ENCODE results near the gene EFNA4. TPM values are rescaled to one million over a fixed set of nuclear protein-coding genes. Genes with fewer than 3 reads are reported as not detected.

Gene EFNA4, protein sequence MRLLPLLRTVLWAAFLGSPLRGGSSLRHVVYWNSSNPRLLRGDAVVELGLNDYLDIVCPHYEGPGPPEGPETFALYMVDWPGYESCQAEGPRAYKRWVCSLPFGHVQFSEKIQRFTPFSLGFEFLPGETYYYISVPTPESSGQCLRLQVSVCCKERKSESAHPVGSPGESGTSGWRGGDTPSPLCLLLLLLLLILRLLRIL
- 12.3 to 15.4 TPM (median 13.0 TPM) in 5 replicates for total RNA-seq (2022; extraction: Qiagen RNA extraction)

DNA sequence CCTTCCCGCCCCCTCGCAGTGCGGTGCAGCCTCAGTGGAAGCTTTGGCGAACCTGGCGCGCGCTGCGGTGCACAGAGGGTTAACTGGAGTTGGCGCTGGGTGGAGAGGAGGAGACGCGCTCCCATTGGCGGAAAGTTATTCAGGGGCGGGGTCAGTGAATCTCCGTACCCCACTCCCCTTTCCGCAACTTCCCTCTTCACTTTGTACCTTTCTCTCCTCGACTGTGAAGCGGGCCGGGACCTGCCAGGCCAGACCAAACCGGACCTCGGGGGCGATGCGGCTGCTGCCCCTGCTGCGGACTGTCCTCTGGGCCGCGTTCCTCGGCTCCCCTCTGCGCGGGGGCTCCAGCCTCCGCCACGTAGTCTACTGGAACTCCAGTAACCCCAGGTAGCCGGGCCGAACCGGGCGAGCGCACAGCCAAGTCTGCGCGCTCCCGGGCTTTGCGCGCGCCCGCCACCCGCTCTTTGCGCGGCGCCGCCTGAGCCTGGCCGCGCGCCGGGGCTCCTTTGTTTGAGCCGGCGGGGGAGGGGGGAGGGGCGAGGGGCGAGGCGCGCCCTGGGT lies at the start of gene EFNA4:
Gene EFNA4 (plus strand): TSS at position 191 of the 561 bp plus-strand sequence. CDS start 84 bp downstream, at position 275.

DNA sequence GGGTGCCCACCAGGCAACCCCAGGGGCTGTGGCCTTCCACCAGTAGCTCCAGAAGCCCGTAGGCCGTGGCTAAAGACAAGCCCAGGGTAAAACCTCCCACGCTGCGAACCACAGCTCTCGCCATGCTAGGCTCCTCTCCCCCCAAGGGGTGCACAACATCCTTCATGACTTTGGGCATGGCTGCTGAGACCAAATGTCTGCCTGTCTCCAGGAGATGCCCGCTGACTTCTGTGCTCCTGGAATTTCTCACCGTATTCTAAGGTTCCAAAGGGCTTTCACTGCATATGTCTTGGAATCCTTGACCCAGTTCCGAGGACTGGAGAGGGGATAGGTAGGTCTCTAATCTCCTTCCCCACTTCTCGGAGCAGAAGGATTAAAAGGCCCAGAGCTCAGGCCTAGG lies 30.0 kb upstream of the EFNA4 start, which contains the start of the genes DCST1 and DCST2:
Gene DCST1 (plus strand): TSS at position 301 of the 400 bp plus-strand sequence. CDS start 213 bp downstream, outside the sequence.
Gene DCST2 (minus strand): TSS at position 258 of the 400 bp plus-strand sequence. CDS start 80 bp downstream, at position 178.

DNA sequence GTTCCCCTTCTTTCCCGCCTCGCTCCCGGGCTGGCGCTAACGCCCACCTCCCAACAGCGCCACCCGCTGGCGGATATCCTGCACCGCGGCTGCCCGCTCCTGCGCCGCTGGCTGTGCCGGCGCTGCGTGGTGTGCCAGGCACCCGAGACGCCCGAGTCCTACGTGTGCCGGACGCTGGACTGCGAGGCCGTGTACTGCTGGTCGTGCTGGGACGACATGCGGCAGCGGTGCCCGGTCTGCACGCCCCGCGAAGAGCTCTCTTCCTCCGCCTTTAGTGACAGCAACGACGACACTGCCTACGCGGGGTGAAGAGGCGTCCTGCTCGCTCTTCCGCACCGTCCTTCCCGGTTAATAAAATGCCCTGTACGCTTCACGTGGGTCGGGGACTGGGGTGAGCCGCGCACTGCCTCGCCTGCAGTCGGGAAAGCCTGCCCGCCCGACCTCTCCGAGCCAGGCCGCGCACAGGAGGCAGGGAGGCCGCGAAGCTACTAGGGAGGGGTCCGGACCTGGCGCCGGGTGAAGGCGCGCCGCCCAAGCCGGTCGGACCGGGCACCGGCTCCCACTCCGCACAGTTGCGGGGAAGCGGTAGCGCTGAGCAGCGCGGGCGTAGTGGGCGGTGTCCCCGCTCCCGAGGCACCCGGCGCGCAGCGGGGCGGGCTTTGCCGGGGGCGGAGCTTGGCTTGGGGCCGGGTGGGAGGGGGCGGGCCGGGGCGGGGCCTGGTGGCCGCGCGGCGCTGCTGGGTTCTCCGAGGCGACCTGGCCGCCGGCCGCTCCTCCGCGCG lies 12.8 kb upstream of the EFNA4 start, which contains the start of gene ADAM15:
Gene ADAM15 (plus strand): TSS at position 757 of the 782 bp plus-strand sequence. CDS start 71 bp downstream, outside the sequence.

DNA sequence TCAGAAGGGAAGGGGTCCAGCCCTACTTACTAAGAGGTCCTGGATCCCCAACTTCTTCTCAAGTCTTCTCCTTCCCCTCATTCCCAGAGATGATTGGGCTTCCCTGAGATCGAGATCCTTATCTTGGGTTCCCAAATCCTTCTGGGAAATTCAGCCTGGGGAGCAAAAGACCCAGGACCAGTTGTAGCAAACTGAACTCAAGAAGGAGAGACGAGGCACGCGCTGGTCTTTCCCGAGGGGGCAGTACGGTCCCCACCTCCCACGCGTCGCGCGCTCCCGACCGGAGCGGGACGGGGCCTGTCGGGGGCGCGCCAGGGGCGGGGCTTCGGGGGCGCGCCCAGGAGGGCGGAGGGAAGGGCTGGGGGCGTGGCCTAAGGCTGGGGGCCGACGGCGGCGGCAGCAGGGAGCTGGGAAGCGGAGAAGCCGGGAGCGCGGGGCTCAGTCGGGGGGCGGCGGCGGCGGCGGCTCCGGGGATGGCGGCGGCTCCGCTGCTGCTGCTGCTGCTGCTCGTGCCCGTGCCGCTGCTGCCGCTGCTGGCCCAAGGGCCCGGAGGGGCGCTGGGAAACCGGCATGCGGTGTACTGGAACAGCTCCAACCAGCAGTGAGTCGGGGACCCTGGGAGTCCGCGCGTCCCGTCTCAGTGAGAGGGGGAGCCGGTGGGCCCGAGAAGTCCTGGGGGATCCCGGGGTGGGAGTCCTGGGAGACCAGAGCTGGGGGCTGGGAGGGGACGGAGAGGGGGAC lies 15.1 kb downstream of the EFNA4 start, which contains the start of gene EFNA3:
Gene EFNA3 (plus strand): TSS at position 369 of the 741 bp plus-strand sequence. CDS start 105 bp downstream, at position 474.

Other genes with a start within 250 kb of the EFNA4 start
- 0.01 to 0.03 TPM (median 0.02 TPM) in 4 of 5 replicates, not detected in the other for gene KCNN3, start 193.5 kb upstream of the EFNA4 start, total RNA-seq (2022; extraction: Qiagen RNA extraction)
- gene PMVK, start 127.0 kb upstream of the EFNA4 start, total RNA-seq (2022; extraction: Qiagen RNA extraction) = 42.1 to 48.4 TPM (median 43.6 TPM) in 5 replicates
- 13.1 to 16.1 TPM (median 14.7 TPM) in 5 replicates for gene PBXIP1, start 107.6 kb upstream of the EFNA4 start, total RNA-seq (2022; extraction: Qiagen RNA extraction)
- gene PYGO2, start 102.0 kb upstream of the EFNA4 start, total RNA-seq (2022; extraction: Qiagen RNA extraction) = 20.1 to 24.8 TPM (median 23.2 TPM) in 5 replicates
- gene SHC1, start 93.0 kb upstream of the EFNA4 start, total RNA-seq (2022; extraction: Qiagen RNA extraction) = 194 to 253 TPM (median 238 TPM) in 5 replicates
- gene CKS1B, start 89.1 kb upstream of the EFNA4 start, total RNA-seq (2022; extraction: Qiagen RNA extraction) = 311 to 367 TPM (median 344 TPM) in 5 replicates
- gene FLAD1, start 80.4 kb upstream of the EFNA4 start, total RNA-seq (2022; extraction: Qiagen RNA extraction) = 38.8 to 45.4 TPM (median 43.8 TPM) in 5 replicates
- gene LENEP, start 70.2 kb upstream of the EFNA4 start, total RNA-seq (2022; extraction: Qiagen RNA extraction) = not detected in 5 replicates
- gene ZBTB7B, start 60.9 kb upstream of the EFNA4 start, total RNA-seq (2022; extraction: Qiagen RNA extraction) = 44.8 to 52.9 TPM (median 49.0 TPM) in 5 replicates
- gene DCST2, start 30.0 kb upstream of the EFNA4 start, total RNA-seq (2022; extraction: Qiagen RNA extraction) = 0.37 to 0.77 TPM (median 0.52 TPM) in 5 replicates
- 0.07 to 0.08 TPM in 2 of 5 replicates, not detected in the others for gene DCST1, start 29.9 kb upstream of the EFNA4 start, total RNA-seq (2022; extraction: Qiagen RNA extraction)
- gene ADAM15, start 12.4 kb upstream of the EFNA4 start, total RNA-seq (2022; extraction: Qiagen RNA extraction) = 84.2 to 106 TPM (median 101 TPM) in 5 replicates
- 9.7 to 11.7 TPM (median 11.6 TPM) in 5 replicates for gene EFNA3, start 15.1 kb downstream of the EFNA4 start, total RNA-seq (2022; extraction: Qiagen RNA extraction)
- 21.4 to 32.6 TPM (median 26.0 TPM) in 5 replicates for gene EFNA1, start 64.1 kb downstream of the EFNA4 start, total RNA-seq (2022; extraction: Qiagen RNA extraction)
- 32.8 to 36.7 TPM (median 34.6 TPM) in 5 replicates for gene SLC50A1, start 72.1 kb downstream of the EFNA4 start, total RNA-seq (2022; extraction: Qiagen RNA extraction)
- gene DPM3, start 76.8 kb downstream of the EFNA4 start, total RNA-seq (2022; extraction: Qiagen RNA extraction) = 69.5 to 108 TPM (median 98.1 TPM) in 5 replicates
- 187 to 257 TPM (median 250 TPM) in 5 replicates for gene KRTCAP2, start 109.6 kb downstream of the EFNA4 start, total RNA-seq (2022; extraction: Qiagen RNA extraction)
- gene TRIM46, start 110.1 kb downstream of the EFNA4 start, total RNA-seq (2022; extraction: Qiagen RNA extraction) = 1.7 to 2.9 TPM (median 2.7 TPM) in 5 replicates
- gene THBS3, start 144.2 kb downstream of the EFNA4 start, total RNA-seq (2022; extraction: Qiagen RNA extraction) = 7.6 to 9.3 TPM (median 8.5 TPM) in 5 replicates
- 63.2 to 79.8 TPM (median 74.7 TPM) in 5 replicates for gene MTX1, start 145.0 kb downstream of the EFNA4 start, total RNA-seq (2022; extraction: Qiagen RNA extraction)
- 31.8 to 36.8 TPM (median 32.8 TPM) in 5 replicates for gene ENTREP3, start 191.7 kb downstream of the EFNA4 start, total RNA-seq (2022; extraction: Qiagen RNA extraction)
- 94.3 to 128 TPM (median 118 TPM) in 5 replicates for gene SCAMP3, start 198.6 kb downstream of the EFNA4 start, total RNA-seq (2022; extraction: Qiagen RNA extraction)
- 22.3 to 26.3 TPM (median 25.4 TPM) in 5 replicates for gene CLK2, start 209.8 kb downstream of the EFNA4 start, total RNA-seq (2022; extraction: Qiagen RNA extraction)
- 3.5 to 5.3 TPM (median 4.6 TPM) in 5 replicates for gene HCN3, start 213.7 kb downstream of the EFNA4 start, total RNA-seq (2022; extraction: Qiagen RNA extraction)
- not detected in 5 replicates for gene PKLR, start 237.7 kb downstream of the EFNA4 start, total RNA-seq (2022; extraction: Qiagen RNA extraction)
- 158 to 180 TPM (median 168 TPM) in 5 replicates for gene FDPS, start 245.1 kb downstream of the EFNA4 start, total RNA-seq (2022; extraction: Qiagen RNA extraction)